HL-60 (cell line): ENCODE data around the gene TP53BP1.

ENCODE experiments used
- POLR2AphosphoS5 ChIP-seq: IDR thresholded peaks from 2 replicates; pipeline ENCODE4 v1.6.1; 2012; ENCODE audit warnings: low read depth
- REST ChIP-seq: IDR thresholded peaks from 2 replicates; pipeline ENCODE4 v1.6.1; 2012; ENCODE audit warnings: low read depth; ENCODE audit not compliant: insufficient replicate concordance
- TF ChIP-seq, protein P1 (sequence below): IDR thresholded peaks from one replicate; pipeline ENCODE4 v1.5.1; 2011; ENCODE audit warnings: low read length, control low read depth, inconsistent platforms; ENCODE audit not compliant: insufficient read depth

GRCh38 chr15:43414196-43414595, 78.8 kb downstream of the TP53BP1 start:
- TF ChIP-seq, protein P1, sequence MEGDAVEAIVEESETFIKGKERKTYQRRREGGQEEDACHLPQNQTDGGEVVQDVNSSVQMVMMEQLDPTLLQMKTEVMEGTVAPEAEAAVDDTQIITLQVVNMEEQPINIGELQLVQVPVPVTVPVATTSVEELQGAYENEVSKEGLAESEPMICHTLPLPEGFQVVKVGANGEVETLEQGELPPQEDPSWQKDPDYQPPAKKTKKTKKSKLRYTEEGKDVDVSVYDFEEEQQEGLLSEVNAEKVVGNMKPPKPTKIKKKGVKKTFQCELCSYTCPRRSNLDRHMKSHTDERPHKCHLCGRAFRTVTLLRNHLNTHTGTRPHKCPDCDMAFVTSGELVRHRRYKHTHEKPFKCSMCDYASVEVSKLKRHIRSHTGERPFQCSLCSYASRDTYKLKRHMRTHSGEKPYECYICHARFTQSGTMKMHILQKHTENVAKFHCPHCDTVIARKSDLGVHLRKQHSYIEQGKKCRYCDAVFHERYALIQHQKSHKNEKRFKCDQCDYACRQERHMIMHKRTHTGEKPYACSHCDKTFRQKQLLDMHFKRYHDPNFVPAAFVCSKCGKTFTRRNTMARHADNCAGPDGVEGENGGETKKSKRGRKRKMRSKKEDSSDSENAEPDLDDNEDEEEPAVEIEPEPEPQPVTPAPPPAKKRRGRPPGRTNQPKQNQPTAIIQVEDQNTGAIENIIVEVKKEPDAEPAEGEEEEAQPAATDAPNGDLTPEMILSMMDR: no peak
- TF ChIP-seq REST (no peak), POLR2AphosphoS5 (no peak)
